K562 (cell line): Measurements from ENCODE around the gene CSMD2. TPM values are rescaled to one million over a fixed set of nuclear protein-coding genes. Genes with fewer than 3 reads are reported as not detected.

Experiments used
- ATAC-seq: fragments of 200-7000 bp; cut with Tn5 transposase; 3 replicates; pipeline ENCODE4 v1.9.1; 2020; ENCODE audit warnings: moderate library complexity
- BruUV-seq: library from RNA; stranded (reverse); fragments of 400-500 nt; replicated peaks from 2 replicates; lab custom pipeline; 2021; lab: Mats Ljungman, UMichigan
- CTCF ChIA-PET: fragments of 300-600 bp; formaldehyde crosslinking; extraction: SDS; loops from one replicate; lab custom pipeline; 2021; ENCODE audit warnings: low intra/inter-chr PET ratio; lab: Yijun Ruan, JAX
- POLR2A ChIA-PET: fragments of 300-600, 350-650 bp; sonication (Branson Sonifier 250); formaldehyde crosslinking; extraction: SDS; loops from one replicate; lab custom pipeline; 2021; ENCODE audit warnings: antibody characterized with exemption, inconsistent platforms; lab: Yijun Ruan, JAX
- DNase-seq, 4 experiments: peaks; one replicate each; pipeline versions ENCODE4 v3.0.0 to v3.0.0-alpha.2; 2011 to 2018; ENCODE audit warnings: low spot score in 3 of 4, mixed read lengths in 3 of 4; ENCODE audit errors: extremely low read depth in 1 of 4
- FAIRE-seq: peaks from 2 replicates; lab custom pipeline; 2011; peaks lifted over from hg19 to GRCh38; lab: Jason Lieb, UNC
- H2AFZ ChIP-seq: 2 replicates; pipeline ENCODE4 v1.6.0; 2011; ENCODE audit warnings: low read depth, low read length, control low read depth, inconsistent platforms
- H3K27ac ChIP-seq: fragments of 200-600 bp; 3 replicates; pipeline ENCODE4 v1.8.0; 2011; ENCODE audit warnings: low read depth, mild to moderate bottlenecking, control low read depth, inconsistent platforms, low read length, moderate library complexity, mixed read lengths; ENCODE audit errors: extremely low read depth
- H3K27me3 ChIP-seq, 2 experiments: fragments of 300-600 bp in 1 of 2; 2 replicates in 1 of 2; 3 replicates in 1 of 2; pipeline versions ENCODE4 v1.6.0 to v1.8.0; 2011; ENCODE audit warnings: inconsistent platforms in 2 of 2, low read length in 2 of 2, mild to moderate bottlenecking in 1 of 2, mixed read lengths in 1 of 2, moderate library complexity in 1 of 2; ENCODE audit not compliant: control insufficient read depth in 2 of 2, insufficient read depth in 2 of 2
- H3K36me3 ChIP-seq: fragments of 300-600 bp; 3 replicates; pipeline ENCODE4 v1.8.0; 2011; ENCODE audit warnings: mild to moderate bottlenecking, low read length, inconsistent platforms; ENCODE audit not compliant: control insufficient read depth, insufficient read depth
- H3K4me1 ChIP-seq, 2 experiments: fragments of 200-600 bp in 1 of 2; replicated peaks in 1 of 2; 2 replicates in 1 of 2; 3 replicates in 1 of 2; pipeline versions ENCODE4 v1.5.1 to v1.8.0; 2011; ENCODE audit warnings: inconsistent platforms in 2 of 2, low read length in 2 of 2, mild to moderate bottlenecking in 1 of 2, mixed read lengths in 1 of 2, moderate library complexity in 1 of 2; ENCODE audit not compliant: control insufficient read depth in 2 of 2, insufficient read depth in 2 of 2
- H3K4me2 ChIP-seq: 2 replicates; pipeline ENCODE4 v1.6.1; 2011; ENCODE audit warnings: low read length, control low read depth, inconsistent platforms, mixed read lengths; ENCODE audit not compliant: insufficient read depth
- H3K4me3 ChIP-seq: fragments of 200-600 bp; sonication (generic), shearing (Covaris generic); 2 replicates; pipeline ENCODE4 v1.5.1; 2016; ENCODE audit warnings: control low read depth, inconsistent platforms
- H3K79me2 ChIP-seq: fragments of 200-600 bp; 3 replicates; pipeline ENCODE4 v1.8.0; 2011; ENCODE audit warnings: low read length, inconsistent platforms; ENCODE audit not compliant: control insufficient read depth, insufficient read depth
- H3K9ac ChIP-seq, 2 experiments: 2 replicates each; pipeline versions ENCODE4 v1.6.0 to v1.6.1; 2011; ENCODE audit warnings: low read depth in 2 of 2, low read length in 2 of 2, control low read depth in 1 of 2, inconsistent platforms in 1 of 2, mild to moderate bottlenecking in 1 of 2, mixed read lengths in 1 of 2; ENCODE audit not compliant: insufficient read depth in 1 of 2
- H3K9me1 ChIP-seq: one replicate; pipeline ENCODE4 v1.6.0; 2011; ENCODE audit warnings: inconsistent platforms, mild to moderate bottlenecking, low read length, moderate library complexity; ENCODE audit not compliant: control insufficient read depth, insufficient read depth
- H3K9me3 ChIP-seq: replicated peaks from 2 replicates; pipeline ENCODE4 v1.5.1; 2011; ENCODE audit warnings: low read depth, low read length, inconsistent platforms; ENCODE audit not compliant: control insufficient read depth, insufficient read depth
- H4K20me1 ChIP-seq: replicated peaks from 2 replicates; pipeline ENCODE4 v1.6.1; 2011; ENCODE audit warnings: low read length, inconsistent platforms, mixed read lengths; ENCODE audit not compliant: control insufficient read depth, insufficient read depth
- HDAC6 ChIP-seq: IDR thresholded peaks from 2 replicates; pipeline ENCODE4 v1.6.1; 2012; ENCODE audit warnings: low read depth, mild to moderate bottlenecking, control low read depth, inconsistent platforms, low read length, moderate library complexity
- MAFG ChIP-seq: fragments of 450-650 bp; conservative IDR thresholded peaks from 2 replicates; pipeline ENCODE4 v1.6.1; 2016; ENCODE audit warnings: missing genetic modification characterization, missing compliant biosample characterization
- ZNF316 ChIP-seq: fragments of 450-650 bp; IDR thresholded peaks from 2 replicates; pipeline ENCODE4 v1.6.1; 2016
- ZNF384 ChIP-seq: IDR thresholded peaks from 2 replicates; pipeline ENCODE4 v1.6.1; 2012; ENCODE audit warnings: low read depth, low read length, improper control_type of control experiment
- WGBS: fragments of 100-300 bp; shearing (Covaris generic); methylation state at CpG from one replicate; pipeline ENCODE4 v1.1.6; 2016; ENCODE audit warnings: low coverage, mixed read lengths; ENCODE audit not compliant: insufficient coverage; ENCODE audit errors: missing lambda C conversion rate; 5-methylcytosine and 5-hydroxymethylcytosine counted together
- in situ Hi-C: fragments of 300-500 bp; cut with MboI; formaldehyde crosslinking; loops from 4 replicates; pipeline ENCODE4 v1.15.0; 2018; ENCODE audit warnings: inconsistent platforms, mixed read lengths
- intact Hi-C: fragments of 100-400 bp; cut with micrococcal nuclease; formaldehyde crosslinking; loops from 2 replicates; pipeline ENCODE4 v1.14.2; 2022
- polyA plus RNA-seq, 8 experiments: library from polyadenylated mRNA; depleted of rRNA in 4 of 8; stranded (reverse) in 5 of 8; unstranded in 3 of 8; fragments of >200 nt; fragmentation: Nextera tagmentation in 2 of 8; fragmentation: Illumina TruSeq in 1 of 8; extraction: Ambion mirVana in 2 of 8; extraction: Trizol in 1 of 8; gene quantifications; 2 replicates each; pipeline versions ENCODE4 v1.2.1 to v1.2.3, GENCODE V29; 2011 to 2014; ENCODE audit warnings: inconsistent platforms in 1 of 8, missing spikeins in 1 of 8
- total RNA-seq, 7 experiments: library from RNA; depleted of rRNA in 6 of 7; stranded (reverse); fragments of >200 nt in 6 of 7; fragmentation: Illumina TruSeq in 2 of 7; extraction: Trizol in 2 of 7; gene quantifications; 2 replicates each; pipeline versions ENCODE4 v1.2.1 to v1.2.3, GENCODE V29; 2011 to 2021; ENCODE audit warnings: low replicate concordance in 1 of 7
- TF ChIP-seq, protein P1 (sequence below), 3 experiments: fragments of 200-800 bp in 1 of 3; fragments of 250-450 bp in 1 of 3; fragments of 450-650 bp in 1 of 3; sonication (Bioruptor Pico) in 1 of 3; sonication (Bioruptor generic) in 1 of 3; formaldehyde crosslinking in 1 of 3; IDR thresholded peaks; 2 replicates each; pipeline versions ENCODE4 v1.6.1 to v1.8.0; 2016 to 2022; ENCODE audit warnings: mild to moderate bottlenecking in 2 of 3, missing genetic modification characterization in 2 of 3, missing compliant biosample characterization in 1 of 3, moderate library complexity in 1 of 3

Gene CSMD2
- total and polyA plus RNA-seq, 9 of the 15 experiments (the other 6 are each of a cell fraction or from before 2014, with no cell fraction given): not detected

DNA sequence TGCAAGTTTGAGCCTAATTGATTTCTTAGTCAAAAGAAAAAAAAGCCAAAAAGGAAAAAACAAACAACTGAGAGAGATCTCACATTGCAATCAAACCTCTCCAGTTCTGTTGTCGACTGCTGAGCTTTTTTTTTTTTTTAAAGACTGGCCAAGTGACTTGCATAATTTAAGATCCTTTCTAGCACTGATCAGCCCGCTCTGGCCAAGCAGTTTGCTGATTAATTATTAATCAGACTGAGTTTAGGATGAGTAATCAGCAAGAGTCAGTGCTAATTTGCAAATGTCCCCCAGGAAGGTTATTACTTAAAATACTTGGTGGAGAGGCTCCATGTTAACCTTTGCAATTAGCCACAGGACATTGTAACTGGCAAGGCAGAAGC is 261.8 kb downstream of the CSMD2 start:
- Histone ChIP-seq H4K20me1 (0 out of 2 replicates have a peak, but pooled peaks cover 2% of the 10 kb centered on the region), H3K9me1 (no peaks in the 10 kb centered on the region), H3K4me1 (peaks cover 0 to 6% of the 10 kb centered on the region in 2 experiments; a peak in 2 of 5 replicates), H2AFZ (no peak overlapping the region), H3K4me2 (no peak overlapping the region), H3K27me3 (no peaks in the 10 kb centered on the region; a peak in 1 of 5 replicates), H3K27ac (no peak overlapping the region), H3K36me3 (no peaks in the 10 kb centered on the region), H3K4me3 (no peak overlapping the region)
- in situ Hi-C loops: no loop called here
- intact Hi-C loops: no loop called here
- BruUV-seq: no TSS peak
- DNase-seq (no peak), FAIRE-seq (no peak)
- TF ChIP-seq, protein P1, sequence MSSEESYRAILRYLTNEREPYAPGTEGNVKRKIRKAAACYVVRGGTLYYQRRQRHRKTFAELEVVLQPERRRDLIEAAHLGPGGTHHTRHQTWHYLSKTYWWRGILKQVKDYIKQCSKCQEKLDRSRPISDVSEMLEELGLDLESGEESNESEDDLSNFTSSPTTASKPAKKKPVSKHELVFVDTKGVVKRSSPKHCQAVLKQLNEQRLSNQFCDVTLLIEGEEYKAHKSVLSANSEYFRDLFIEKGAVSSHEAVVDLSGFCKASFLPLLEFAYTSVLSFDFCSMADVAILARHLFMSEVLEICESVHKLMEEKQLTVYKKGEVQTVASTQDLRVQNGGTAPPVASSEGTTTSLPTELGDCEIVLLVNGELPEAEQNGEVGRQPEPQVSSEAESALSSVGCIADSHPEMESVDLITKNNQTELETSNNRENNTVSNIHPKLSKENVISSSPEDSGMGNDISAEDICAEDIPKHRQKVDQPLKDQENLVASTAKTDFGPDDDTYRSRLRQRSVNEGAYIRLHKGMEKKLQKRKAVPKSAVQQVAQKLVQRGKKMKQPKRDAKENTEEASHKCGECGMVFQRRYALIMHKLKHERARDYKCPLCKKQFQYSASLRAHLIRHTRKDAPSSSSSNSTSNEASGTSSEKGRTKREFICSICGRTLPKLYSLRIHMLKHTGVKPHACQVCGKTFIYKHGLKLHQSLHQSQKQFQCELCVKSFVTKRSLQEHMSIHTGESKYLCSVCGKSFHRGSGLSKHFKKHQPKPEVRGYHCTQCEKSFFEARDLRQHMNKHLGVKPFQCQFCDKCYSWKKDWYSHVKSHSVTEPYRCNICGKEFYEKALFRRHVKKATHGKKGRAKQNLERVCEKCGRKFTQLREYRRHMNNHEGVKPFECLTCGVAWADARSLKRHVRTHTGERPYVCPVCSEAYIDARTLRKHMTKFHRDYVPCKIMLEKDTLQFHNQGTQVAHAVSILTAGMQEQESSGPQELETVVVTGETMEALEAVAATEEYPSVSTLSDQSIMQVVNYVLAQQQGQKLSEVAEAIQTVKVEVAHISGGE (CRISPR knock-in tag; IDR thresholded peaks at IDR 0.05): no peak
- TF ChIP-seq HDAC6 (no peak), ZNF384 (peak; percentile 66; the same call in 1 of the 2 replicates), MAFG (tag) (peak; percentile 64), ZNF316 (peak; percentile 46; the same call in 1 of the 2 replicates)
- TF ChIP-seq, all 486 proteins: peak for 3
- CTCF ChIA-PET: no interaction called here
- no peak for ATAC-seq
- no peak overlapping the region for H3K9ac ChIP-seq
- H3K79me2 ChIP-seq: no peaks in the 10 kb centered on the region
- WGBS: 0% methylated on average over 2 of the region's 2 CpGs
- H3K9me3 ChIP-seq: no peaks in the 10 kb centered on the region
- POLR2A ChIA-PET: no interaction called here
